PC-3 (cell line): Measurements from ENCODE around the gene TMPRSS11F. TPM values are rescaled to one million over a fixed set of nuclear protein-coding genes. Genes with fewer than 3 reads are reported as not detected.

ENCODE experiments used
- ATAC-seq: fragments of 200-7000 bp; cut with Tn5 transposase; 2 replicates; pipeline ENCODE4 v1.9.1; 2020; ENCODE audit warnings: mild to moderate bottlenecking, moderate library complexity
- BruUV-seq: library from RNA; stranded (reverse); fragments of 400-500 nt; replicated peaks from 2 replicates; lab custom pipeline; 2021; lab: Mats Ljungman, UMichigan
- CTCF ChIA-PET: fragments of 300-600 bp; sonication (Branson Sonifier 250); formaldehyde crosslinking; loops from one replicate; lab custom pipeline; 2022; ENCODE audit warnings: antibody characterized with exemption; lab: Charles Lee
- POLR2A ChIA-PET: fragments of 300-600 bp; sonication (Branson Sonifier 250); formaldehyde crosslinking; loops from one replicate; lab custom pipeline; 2022; ENCODE audit warnings: antibody characterized with exemption; ENCODE audit not compliant: unreplicated experiment; lab: Charles Lee
- DNase-seq: peaks from one replicate; pipeline ENCODE4 v3.0.0-alpha.2; 2015
- H2AFZ ChIP-seq: fragments of 300-600 bp; sonication (generic); 2 replicates; pipeline ENCODE4 v1.6.0; 2016; ENCODE audit warnings: antibody characterized with exemption, low read length
- H3F3A ChIP-seq: fragments of 300-600 bp; sonication (generic); one replicate; pipeline ENCODE4 v1.6.0; 2017; ENCODE audit warnings: antibody characterized with exemption, low read length, control low read depth, mild to moderate bottlenecking; ENCODE audit not compliant: unreplicated experiment
- H3K27ac ChIP-seq: fragments of 300-600 bp; sonication (generic); 2 replicates; pipeline ENCODE4 v1.5.1; 2016; ENCODE audit warnings: mild to moderate bottlenecking, low read length
- H3K27me3 ChIP-seq: fragments of 300-600 bp; sonication (generic); 2 replicates; pipeline ENCODE4 v1.6.1; 2016; ENCODE audit warnings: low read length, mixed read lengths
- H3K36me3 ChIP-seq: fragments of 300-600 bp; sonication (generic); 2 replicates; pipeline ENCODE4 v1.6.1; 2016; ENCODE audit warnings: low read depth, mixed run types, low read length, mixed read lengths
- H3K4me1 ChIP-seq: fragments of 300-600 bp; sonication (generic); 2 replicates; pipeline ENCODE4 v1.5.1; 2016; ENCODE audit warnings: low read length; ENCODE audit not compliant: insufficient read depth
- H3K4me2 ChIP-seq: fragments of 300-600 bp; sonication (generic); 2 replicates; pipeline ENCODE4 v1.6.0; 2016; ENCODE audit warnings: low read length
- H3K4me3 ChIP-seq: fragments of 300-600 bp; sonication (generic); 2 replicates; pipeline ENCODE4 v1.5.1; 2016; ENCODE audit warnings: mild to moderate bottlenecking, low read length, mixed read lengths
- H3K79me2 ChIP-seq: fragments of 300-600 bp; sonication (generic); 2 replicates; pipeline ENCODE4 v1.6.1; 2017; ENCODE audit warnings: low read length, mixed read lengths
- H3K9ac ChIP-seq: fragments of 300-600 bp; sonication (generic); 2 replicates; pipeline ENCODE4 v1.6.0; 2016; ENCODE audit warnings: mild to moderate bottlenecking, low read length
- H3K9me2 ChIP-seq: fragments of 300-600 bp; sonication (generic); replicated peaks from 2 replicates; pipeline ENCODE4 v1.6.1; 2016; ENCODE audit warnings: mixed run types, low read length, mixed read lengths
- H3K9me3 ChIP-seq: fragments of 300-600 bp; sonication (generic); 2 replicates; pipeline ENCODE4 v1.6.1; 2016; ENCODE audit warnings: low read length, mixed read lengths
- H4K20me1 ChIP-seq: fragments of 300-600 bp; sonication (generic); 2 replicates; pipeline ENCODE4 v1.6.1; 2016; ENCODE audit warnings: low read length, mixed read lengths
- CTCF ChIP-seq: fragments of 300-600 bp; sonication (generic); conservative IDR thresholded peaks from 2 replicates; pipeline ENCODE4 v1.5.1; 2017; ENCODE audit warnings: antibody characterized with exemption, low read depth, mild to moderate bottlenecking, low read length
- EZH2 ChIP-seq: fragments of 300-600 bp; sonication (generic); IDR thresholded peaks from one replicate; pipeline ENCODE4 v1.6.1; 2017; ENCODE audit warnings: antibody characterized with exemption, mild to moderate bottlenecking, low read length; ENCODE audit not compliant: unreplicated experiment
- EZH2phosphoT487 ChIP-seq: fragments of 300-600 bp; sonication (generic); IDR thresholded peaks from 2 replicates; pipeline ENCODE4 v1.6.1; 2018; ENCODE audit warnings: mild to moderate bottlenecking, antibody characterized with exemption, low read length, borderline replicate concordance
- intact Hi-C: fragments of 100-400 bp; cut with micrococcal nuclease; formaldehyde crosslinking; loops from 2 replicates; pipeline ENCODE4 v1.9.0; 2023
- total RNA-seq: library from RNA; depleted of rRNA; stranded (reverse); fragments of >200 nt; gene quantifications from 2 replicates; pipeline ENCODE4 v1.2.3, GENCODE V29; 2014

TMPRSS11F gene
- total RNA-seq, 1 experiment from 2014 or later, result not detected

- intact Hi-C loops, result no loop called here
- no peaks in the 10 kb centered on the region for H3K9me2 ChIP-seq
- H3K9me3 ChIP-seq, result no peaks in the 10 kb centered on the region
- H4K20me1 ChIP-seq, result no peaks in the 10 kb centered on the region
- ChIA-PET CTCF (no interaction called here), POLR2A (no interaction called here)
- TF ChIP-seq EZH2phosphoT487 (no peak), EZH2 (no peak), CTCF (no peak)
- ATAC-seq, result peak; percentile 93
- no peak overlapping the region for H3K4me3 ChIP-seq
- no TSS peak for BruUV-seq
- no peak overlapping the region for H3K27ac ChIP-seq
- H3K9ac ChIP-seq, result no peak overlapping the region
- no peak overlapping the region for H2AFZ ChIP-seq
- no peaks in the 10 kb centered on the region for H3F3A ChIP-seq
- peaks cover 10% of the 10 kb centered on the region for H3K27me3 ChIP-seq
- peak; percentile 84 for DNase-seq
- 0 out of 2 replicates have a peak overlapping the region, but pooled peaks have one; percentile 1 for H3K4me2 ChIP-seq
- H3K79me2 ChIP-seq, result no peaks in the 10 kb centered on the region
- H3K36me3 ChIP-seq, result no peaks in the 10 kb centered on the region
- peaks cover 6% of the 10 kb centered on the region; the same call in 1 of the 2 replicates for H3K4me1 ChIP-seq
Measured at GRCh38 chr4:68152411-68152810, 22.7 kb upstream of the TMPRSS11F start.

DNA sequence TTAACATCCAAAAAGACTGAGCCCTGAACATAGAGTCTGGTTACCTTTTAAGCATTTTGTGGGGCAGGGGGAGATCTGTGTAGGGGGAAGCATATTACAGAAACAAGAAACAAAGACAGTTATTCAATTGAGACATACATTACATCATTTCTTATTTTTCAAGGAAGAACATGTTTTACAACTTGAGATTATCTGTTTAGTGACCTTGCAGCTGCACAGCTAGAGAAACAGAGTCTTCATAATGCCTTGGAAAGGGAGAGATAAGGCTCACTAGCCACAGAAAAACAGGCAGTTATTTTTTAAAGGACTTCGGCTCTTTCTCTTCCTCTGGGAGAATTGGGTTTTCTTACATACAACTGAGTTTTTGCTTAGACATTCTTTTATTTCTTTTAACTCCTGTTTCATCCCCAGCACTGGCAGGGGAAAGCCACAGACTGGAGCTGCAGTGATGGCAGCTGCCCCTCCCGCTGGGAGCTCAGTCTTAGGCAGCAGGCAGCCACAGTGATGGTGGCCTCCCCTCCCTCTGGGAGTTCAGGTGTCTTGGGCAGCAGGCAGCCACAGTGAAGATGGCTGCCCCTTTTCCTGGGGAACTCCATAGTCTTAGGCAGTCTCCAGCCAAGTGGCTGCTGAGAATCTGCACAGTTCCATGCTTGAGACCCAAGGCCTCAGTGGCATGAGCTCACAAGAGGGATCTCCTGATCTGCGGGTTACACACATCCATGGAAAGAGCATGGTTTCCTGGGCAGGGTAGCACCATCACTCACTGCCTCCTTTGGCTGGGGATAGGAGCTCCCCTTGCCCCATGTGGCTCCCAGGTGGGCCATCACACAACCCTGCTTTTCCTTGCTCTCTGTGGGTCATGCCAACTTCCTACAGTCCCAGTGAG, 19.4 kb upstream of the TMPRSS11F start:
- H4K20me1 ChIP-seq, result no peaks in the 10 kb centered on the region
- DNase-seq (no peak), ATAC-seq (no peak)
- BruUV-seq, result no TSS peak
- no peak overlapping the region for H2AFZ ChIP-seq
- intact Hi-C loops, result no loop called here
- no peak overlapping the region for H3K9ac ChIP-seq
- POLR2A ChIA-PET, result no interaction called here
- H3K9me2 ChIP-seq, result no peaks in the 10 kb centered on the region
- no peaks in the 10 kb centered on the region for H3K9me3 ChIP-seq
- no peaks in the 10 kb centered on the region for H3K79me2 ChIP-seq
- CTCF ChIA-PET, result no interaction called here
- no peak overlapping the region for H3K27ac ChIP-seq
- no peaks in the 10 kb centered on the region for H3F3A ChIP-seq
- no peak overlapping the region for H3K4me2 ChIP-seq
- H3K4me1 ChIP-seq, result peaks cover 6% of the 10 kb centered on the region; the same call in 1 of the 2 replicates
- peaks cover 10% of the 10 kb centered on the region for H3K27me3 ChIP-seq
- no peak for TF ChIP-seq EZH2
- TF ChIP-seq EZH2phosphoT487, result no peak
- TF ChIP-seq CTCF, result no peak
- H3K36me3 ChIP-seq, result no peaks in the 10 kb centered on the region
- no peak overlapping the region for H3K4me3 ChIP-seq

- Histone ChIP-seq H3K4me1 (peaks cover 3% of the 10 kb centered on the region; the same call in 1 of the 2 replicates), H3K27me3 (peaks cover 10% of the 10 kb centered on the region), H3K9me3 (no peaks in the 10 kb centered on the region), H3K9ac (no peak overlapping the region), H3K4me2 (no peak overlapping the region), H4K20me1 (no peaks in the 10 kb centered on the region), H3K27ac (no peak overlapping the region), H3K36me3 (no peaks in the 10 kb centered on the region), H3K79me2 (no peaks in the 10 kb centered on the region), H3K4me3 (no peak overlapping the region), H3F3A (no peaks in the 10 kb centered on the region), H3K9me2 (no peaks in the 10 kb centered on the region), H2AFZ (no peak overlapping the region)
- ATAC-seq (no peak), DNase-seq (no peak)
- POLR2A ChIA-PET, result no interaction called here
- TF ChIP-seq EZH2 (no peak), CTCF (no peak), EZH2phosphoT487 (no peak)
- BruUV-seq, result no TSS peak
- CTCF ChIA-PET, result no interaction called here
- intact Hi-C loops, result no loop called here
Measured at GRCh38 chr4:68147079-68147478, 17.4 kb upstream of the TMPRSS11F start.
